Measurements from ENCODE around the gene TECTB. TPM values are rescaled to one million over a fixed set of nuclear protein-coding genes. Genes with fewer than 3 reads are reported as not detected.

TECTB gene
- total RNA-seq, 1 experiment from 2014 or later: not detected

GRCh38 chr10:112274831-112275230 is 8.4 kb upstream of the TECTB start:
- no peak for DNase-seq (ENCODE audit: low read depth)

GRCh38 chr10:112275512-112276245 is 7.5 kb upstream of the TECTB start:
- DNase-seq (ENCODE audit: low read depth): no peak

- no peak for DNase-seq (ENCODE audit: low read depth)
Measured at GRCh38 chr10:112278871-112279270, 4.3 kb upstream of the TECTB start.

DNA sequence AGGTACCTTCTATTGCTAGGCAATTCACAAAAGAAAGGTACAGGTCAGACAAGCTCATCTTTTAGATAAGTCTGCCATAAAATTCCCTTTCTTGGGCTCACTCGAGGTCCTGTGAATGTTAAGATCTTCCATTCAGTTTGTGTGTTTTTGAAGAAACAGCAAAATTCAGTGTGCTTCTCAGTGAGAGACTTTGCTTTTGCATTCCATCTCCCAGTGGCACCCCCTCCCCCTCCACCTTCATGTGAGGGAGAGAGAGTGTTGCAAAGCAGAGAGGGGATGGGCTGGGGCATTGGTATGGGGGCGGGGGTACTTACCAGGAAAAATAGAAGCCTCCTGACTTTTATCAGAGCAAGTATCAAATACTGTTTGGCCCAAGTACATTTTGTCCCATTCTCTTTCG is 3.8 kb upstream of the TECTB start:
- DNase-seq (ENCODE audit: low read depth): no peak

GRCh38 chr10:112280205-112280921 is 2.8 kb upstream of the TECTB start:
- DNase-seq (ENCODE audit: low read depth): peak; percentile 5

- no peak for DNase-seq (ENCODE audit: low read depth)
Measured at GRCh38 chr10:112282086-112282485, 1.1 kb upstream of the TECTB start.

- no peak for DNase-seq (ENCODE audit: low read depth)
Measured at GRCh38 chr10:112286837-112287818, 3.9 kb downstream of the TECTB start.

DNA sequence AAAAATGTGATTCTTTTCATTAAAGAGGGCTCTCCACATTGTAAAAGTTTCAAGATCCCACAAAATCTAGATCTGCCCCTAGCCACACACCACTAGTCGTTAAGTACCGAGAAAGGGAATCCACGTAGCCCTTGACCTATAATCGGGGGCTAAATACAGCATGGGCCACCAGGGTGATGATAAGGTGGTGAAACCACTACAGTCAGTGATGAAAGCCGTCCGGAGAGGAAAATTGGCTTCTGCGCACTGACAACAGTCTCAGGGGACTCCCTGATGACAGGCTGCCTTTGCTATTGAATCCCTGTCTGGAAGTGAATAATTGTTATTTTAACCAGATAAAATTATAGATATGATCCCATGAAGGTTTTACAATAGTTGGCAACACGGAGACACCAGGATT is 4.6 kb downstream of the TECTB start:
- DNase-seq (ENCODE audit: low read depth): no peak

- DNase-seq (ENCODE audit: low read depth): no peak
Measured at GRCh38 chr10:112288486-112288885, 5.3 kb downstream of the TECTB start.

GRCh38 chr10:112289373-112290053 is 6.3 kb downstream of the TECTB start:
- no peak for DNase-seq (ENCODE audit: low read depth)

- DNase-seq (ENCODE audit: low read depth): no peak
Measured at GRCh38 chr10:112290054-112290373, 6.8 kb downstream of the TECTB start.

DNA sequence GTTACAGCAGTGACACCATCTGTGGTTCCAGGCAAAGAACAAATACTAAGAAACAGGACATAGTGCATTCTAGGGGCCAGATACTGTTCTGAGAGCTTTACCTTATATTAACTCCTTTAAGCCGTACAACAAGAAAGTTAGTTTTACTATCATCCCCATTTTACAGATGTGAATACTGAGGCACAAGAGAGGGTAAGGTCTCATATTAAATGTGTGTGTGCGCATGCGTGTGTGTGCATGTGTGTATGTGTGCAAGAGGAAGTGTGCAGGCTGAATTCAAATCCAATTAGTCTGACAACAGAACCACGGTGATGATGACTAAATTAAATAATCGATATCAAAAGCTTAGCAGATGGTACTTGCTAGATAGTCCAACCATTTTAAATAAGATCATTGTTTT is 11.0 kb downstream of the TECTB start:
- no peak for DNase-seq (ENCODE audit: low read depth)

GRCh38 chr10:112295853-112296830 is 12.9 kb downstream of the TECTB start:
- DNase-seq (ENCODE audit: low read depth): no peak

DNA sequence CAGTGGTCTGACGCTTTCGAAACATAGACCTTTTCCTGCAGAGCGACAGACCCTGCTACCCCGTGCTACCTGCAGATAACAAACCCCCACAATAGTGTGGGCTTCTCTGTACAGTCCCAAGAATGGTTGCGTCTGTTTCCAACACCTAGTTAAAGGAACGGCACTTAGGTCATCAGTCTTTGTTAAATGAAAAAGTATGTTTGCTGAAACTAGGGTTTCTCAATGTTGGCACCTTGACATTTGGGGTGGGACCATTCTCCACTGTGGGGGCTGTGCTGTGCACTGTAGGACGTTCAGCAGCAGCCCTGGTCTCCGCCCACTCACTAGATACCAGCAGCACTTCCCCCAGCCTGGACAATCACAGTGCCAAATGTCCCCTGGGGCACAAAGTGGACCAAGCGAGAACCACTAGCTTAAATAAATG is 13.7 kb downstream of the TECTB start:
- no peak for DNase-seq (ENCODE audit: low read depth)

DNA sequence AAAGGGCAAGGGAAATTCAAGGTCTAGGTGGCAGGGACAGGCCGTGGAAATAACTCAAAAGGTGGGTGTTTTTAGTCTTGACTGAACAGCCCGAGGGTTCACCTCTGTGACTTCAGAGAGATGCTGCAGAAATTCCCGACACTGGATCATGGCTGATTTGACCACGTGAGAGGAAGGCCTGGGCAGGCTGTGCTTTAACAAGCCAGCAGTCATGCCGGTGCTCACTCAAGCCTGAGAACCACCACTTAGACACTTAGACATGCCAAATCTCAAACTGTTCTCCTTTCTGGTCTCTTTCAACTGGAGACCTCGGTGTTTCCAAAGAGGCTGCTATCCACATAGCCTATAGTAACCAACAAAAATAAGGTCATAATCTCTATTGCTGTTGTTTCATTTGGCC is 15.4 kb downstream of the TECTB start:
- no peak for DNase-seq (ENCODE audit: low read depth)

DNA sequence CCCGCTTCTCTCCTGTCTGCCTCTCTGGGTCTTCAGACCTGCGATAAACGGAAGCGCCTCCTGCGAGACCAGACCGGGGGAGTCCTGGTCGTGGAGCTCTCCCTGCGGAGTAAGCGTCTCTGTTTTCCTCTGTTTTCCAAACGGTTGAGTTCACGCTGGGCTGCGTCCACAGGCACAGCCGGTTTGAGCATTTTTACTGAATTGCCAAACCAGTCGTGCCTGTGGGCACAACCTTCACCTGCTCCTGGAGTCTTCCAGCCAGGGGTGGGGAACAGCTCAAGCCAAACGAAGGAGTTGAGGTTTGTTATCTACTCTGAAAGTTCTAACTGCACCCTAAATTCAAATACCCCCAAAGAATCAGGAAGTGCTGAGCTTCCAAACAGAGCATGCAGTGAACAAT is 16.3 kb downstream of the TECTB start:
- DNase-seq (ENCODE audit: low read depth): no peak

- DNase-seq (ENCODE audit: low read depth): no peak
Measured at GRCh38 chr10:112302335-112302734, 19.1 kb downstream of the TECTB start.

- no peak for DNase-seq (ENCODE audit: low read depth)
Measured at GRCh38 chr10:112303528-112303927, 20.3 kb downstream of the TECTB start.

GRCh38 chr10:112304267-112304859 is 21.2 kb downstream of the TECTB start:
- no peak for DNase-seq (ENCODE audit: low read depth)

All from Daoy (cell line).